Measurements from ENCODE around the gene KMT2A. TPM values are rescaled to one million over a fixed set of nuclear protein-coding genes. Genes with fewer than 3 reads are reported as not detected.

The KMT2A gene
- total and polyA plus RNA-seq, 2 donors from 2014 or later, result 5.6 to 85.1 TPM

DNA sequence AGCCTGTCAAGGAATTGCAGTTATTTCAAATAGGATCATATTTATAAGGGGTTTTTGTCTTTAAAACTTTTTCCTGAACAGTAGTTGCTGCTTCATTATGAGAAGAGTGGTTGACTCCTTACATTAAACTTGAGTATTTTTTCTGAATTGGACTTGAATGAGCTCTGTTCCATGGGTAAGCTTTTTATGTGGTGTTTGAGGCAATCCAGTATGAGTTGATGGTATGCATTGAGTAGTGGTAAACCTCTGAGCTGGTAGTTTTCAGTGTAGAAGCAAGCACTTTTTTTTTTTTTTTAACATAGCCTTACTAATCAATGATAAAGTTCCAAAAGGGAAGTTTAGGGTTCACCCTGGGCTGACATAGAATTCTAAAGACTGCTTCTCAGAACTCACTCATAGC, 3.4 kb downstream of the KMT2A start:
- Histone ChIP-seq H3K4me3 (ENCODE audit: low read length in 3 of 3) (no peak overlapping the region), H3K9ac (ENCODE audit: low read length in 3 of 3) (no peak overlapping the region), H3K4me1 (ENCODE audit: control insufficient read depth in 2 of 3, insufficient read depth in 2 of 3, low read depth in 1 of 3, low read length in 3 of 3) (peaks cover 2 to 29% (median 22%) of the 10 kb centered on the region in 3 donors), H3K27me3 (ENCODE audit: control insufficient read depth, insufficient read depth, low read length) (no peaks in the 10 kb centered on the region), H3K27ac (ENCODE audit: low read depth in 2 of 2, low read length in 2 of 2) (no peak overlapping the region), H3K9me3 (ENCODE audit: control insufficient read depth in 2 of 3, insufficient read depth in 1 of 3, low read length in 3 of 3) (no peaks in the 10 kb centered on the region), H3K36me3 (ENCODE audit: control insufficient read depth in 2 of 3, insufficient read depth in 3 of 3, low read length in 3 of 3) (no peaks in the 10 kb centered on the region)
- DNase-seq, result no peak
- intact Hi-C loops (cut with DNase I), result no loop called here
- TF ChIP-seq, protein P1, sequence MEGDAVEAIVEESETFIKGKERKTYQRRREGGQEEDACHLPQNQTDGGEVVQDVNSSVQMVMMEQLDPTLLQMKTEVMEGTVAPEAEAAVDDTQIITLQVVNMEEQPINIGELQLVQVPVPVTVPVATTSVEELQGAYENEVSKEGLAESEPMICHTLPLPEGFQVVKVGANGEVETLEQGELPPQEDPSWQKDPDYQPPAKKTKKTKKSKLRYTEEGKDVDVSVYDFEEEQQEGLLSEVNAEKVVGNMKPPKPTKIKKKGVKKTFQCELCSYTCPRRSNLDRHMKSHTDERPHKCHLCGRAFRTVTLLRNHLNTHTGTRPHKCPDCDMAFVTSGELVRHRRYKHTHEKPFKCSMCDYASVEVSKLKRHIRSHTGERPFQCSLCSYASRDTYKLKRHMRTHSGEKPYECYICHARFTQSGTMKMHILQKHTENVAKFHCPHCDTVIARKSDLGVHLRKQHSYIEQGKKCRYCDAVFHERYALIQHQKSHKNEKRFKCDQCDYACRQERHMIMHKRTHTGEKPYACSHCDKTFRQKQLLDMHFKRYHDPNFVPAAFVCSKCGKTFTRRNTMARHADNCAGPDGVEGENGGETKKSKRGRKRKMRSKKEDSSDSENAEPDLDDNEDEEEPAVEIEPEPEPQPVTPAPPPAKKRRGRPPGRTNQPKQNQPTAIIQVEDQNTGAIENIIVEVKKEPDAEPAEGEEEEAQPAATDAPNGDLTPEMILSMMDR (IDR thresholded peaks at IDR 0.05; ENCODE audit: borderline replicate concordance, extremely low read depth, insufficient read depth), result no peak
- FAIRE-seq, result no peak

DNA sequence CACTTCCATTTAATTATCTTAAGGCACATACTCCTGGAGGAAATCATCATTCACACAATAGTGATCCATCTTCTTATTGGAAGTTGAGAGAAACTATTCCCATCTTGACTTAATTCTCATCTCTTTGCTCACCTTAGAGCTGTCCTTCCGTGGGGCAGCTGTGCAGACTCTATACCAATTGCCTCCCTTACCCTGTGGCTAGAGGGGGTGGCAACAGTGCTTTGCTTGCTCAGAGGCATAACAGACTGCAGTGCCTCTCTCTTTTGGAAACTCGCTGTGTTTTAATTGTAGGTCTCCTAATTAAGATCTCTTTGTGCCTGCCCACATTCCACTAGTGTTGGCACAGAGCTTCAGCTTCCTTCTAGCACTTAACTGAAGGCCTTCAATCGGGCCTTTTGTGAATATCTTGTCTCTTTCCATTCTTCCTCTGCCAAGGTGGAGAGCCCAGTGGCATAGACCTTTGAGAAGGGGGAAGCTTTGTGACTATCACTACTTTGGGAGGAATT, 5.5 kb downstream of the KMT2A start:
- Histone ChIP-seq H3K9me3 (ENCODE audit: control insufficient read depth in 2 of 3, insufficient read depth in 1 of 3, low read length in 3 of 3) (no peaks in the 10 kb centered on the region), H3K36me3 (ENCODE audit: control insufficient read depth in 2 of 3, insufficient read depth in 3 of 3, low read length in 3 of 3) (no peaks in the 10 kb centered on the region), H3K4me1 (ENCODE audit: control insufficient read depth in 2 of 3, insufficient read depth in 2 of 3, low read depth in 1 of 3, low read length in 3 of 3) (peaks cover 2 to 25% (median 20%) of the 10 kb centered on the region in 3 donors), H3K27me3 (ENCODE audit: control insufficient read depth, insufficient read depth, low read length) (no peaks in the 10 kb centered on the region), H3K9ac (ENCODE audit: low read length in 3 of 3) (peak overlapping the region in 1 of 3 donors; percentile 17), H3K27ac (ENCODE audit: low read depth in 2 of 2, low read length in 2 of 2) (no peak overlapping the region), H3K4me3 (ENCODE audit: low read length in 3 of 3) (no peak overlapping the region)
- intact Hi-C loops (cut with DNase I), result no loop called here
- no peak for DNase-seq
- TF ChIP-seq, protein P1 (IDR thresholded peaks at IDR 0.05; ENCODE audit: borderline replicate concordance, extremely low read depth, insufficient read depth), result no peak
- FAIRE-seq, result no peak

DNA sequence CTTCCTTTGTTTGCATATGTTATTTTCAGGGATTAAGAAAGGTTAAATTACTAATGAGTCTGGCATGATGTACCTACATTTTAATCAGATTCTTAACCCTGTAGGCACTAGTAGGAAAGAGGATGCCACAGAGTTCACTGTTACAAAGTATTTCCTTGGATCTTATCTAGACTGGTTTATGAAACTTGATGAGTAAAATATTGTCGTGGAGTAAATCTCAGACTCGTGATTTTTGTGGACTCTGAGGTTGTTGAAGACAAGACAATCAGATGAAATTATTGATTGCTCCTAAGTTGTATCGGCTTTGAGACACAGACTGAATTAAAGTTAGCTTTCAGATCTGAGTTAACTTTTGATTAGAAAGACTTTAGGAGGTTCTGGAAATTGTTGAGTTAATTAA, 6.0 kb downstream of the KMT2A start:
- Histone ChIP-seq H3K4me1 (ENCODE audit: control insufficient read depth in 2 of 3, insufficient read depth in 2 of 3, low read depth in 1 of 3, low read length in 3 of 3) (peaks cover 2 to 25% (median 20%) of the 10 kb centered on the region in 3 donors), H3K4me3 (ENCODE audit: low read length in 3 of 3) (no peak overlapping the region), H3K27ac (ENCODE audit: low read depth in 2 of 2, low read length in 2 of 2) (no peak overlapping the region), H3K9me3 (ENCODE audit: control insufficient read depth in 2 of 3, insufficient read depth in 1 of 3, low read length in 3 of 3) (no peaks in the 10 kb centered on the region), H3K27me3 (ENCODE audit: control insufficient read depth, insufficient read depth, low read length) (no peaks in the 10 kb centered on the region), H3K9ac (ENCODE audit: low read length in 3 of 3) (peak overlapping the region in 1 of 3 donors; percentile 17), H3K36me3 (ENCODE audit: control insufficient read depth in 2 of 3, insufficient read depth in 3 of 3, low read length in 3 of 3) (no peaks in the 10 kb centered on the region)
- intact Hi-C loops (cut with DNase I), result no loop called here
- DNase-seq (no peak), FAIRE-seq (no peak)
- TF ChIP-seq, protein P1 (IDR thresholded peaks at IDR 0.05; ENCODE audit: borderline replicate concordance, extremely low read depth, insufficient read depth), result no peak
